Inflammatory macrophage treated with lipopolysaccharide for 4 hours (primary cell): ENCODE measurements around the gene ZNF716.
"Not testable (repeated sequence)": the region's sequence is repeated elsewhere in the genome, so short reads cannot be mapped to it uniquely, and the experiment has no call there.

Experiments
- DNase-seq: peaks from one replicate; pipeline ENCODE4 v3.0.0-alpha.2; 2020

ZNF716 gene

DNA sequence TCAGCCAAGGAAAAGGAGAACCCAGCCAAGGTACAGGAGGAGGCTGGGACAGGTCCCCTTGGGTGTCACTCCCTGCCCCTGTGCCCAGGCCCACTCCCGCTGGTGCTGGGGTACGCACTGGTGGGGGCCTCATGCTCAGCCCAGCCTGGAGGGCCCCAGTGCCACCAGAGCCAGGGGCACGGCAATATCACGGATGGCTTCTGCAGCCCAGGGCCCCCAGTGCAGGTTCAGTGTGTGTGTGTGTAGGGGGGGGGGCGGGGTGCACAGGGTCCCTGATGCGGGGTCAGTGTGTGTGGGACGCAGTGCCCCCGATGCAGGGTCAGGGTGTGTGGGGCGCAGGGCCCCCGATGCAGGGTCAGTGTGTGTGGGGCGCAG lies 23.4 kb upstream of the ZNF716 start:
- no peak for DNase-seq

DNA sequence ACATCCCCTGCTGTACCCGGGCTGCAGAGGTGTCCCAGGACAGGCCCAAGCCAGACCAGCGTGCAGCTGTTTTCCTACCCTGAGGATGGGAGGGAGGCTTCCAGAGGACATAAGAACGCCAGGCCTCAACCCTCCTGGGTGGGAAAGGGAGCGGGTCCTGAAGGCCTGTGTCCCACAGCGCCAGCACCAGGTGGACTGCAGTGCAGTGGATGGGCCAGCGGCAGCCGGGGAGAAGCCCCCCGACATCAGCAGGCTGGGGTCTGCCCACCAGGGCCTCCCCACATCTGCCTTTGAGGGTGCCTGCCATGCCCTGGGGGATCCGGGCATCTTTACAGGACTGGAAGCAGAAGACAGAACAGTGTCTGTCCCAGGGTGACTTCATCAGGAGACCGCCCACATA lies 22.8 kb upstream of the ZNF716 start:
- no peak for DNase-seq

DNA sequence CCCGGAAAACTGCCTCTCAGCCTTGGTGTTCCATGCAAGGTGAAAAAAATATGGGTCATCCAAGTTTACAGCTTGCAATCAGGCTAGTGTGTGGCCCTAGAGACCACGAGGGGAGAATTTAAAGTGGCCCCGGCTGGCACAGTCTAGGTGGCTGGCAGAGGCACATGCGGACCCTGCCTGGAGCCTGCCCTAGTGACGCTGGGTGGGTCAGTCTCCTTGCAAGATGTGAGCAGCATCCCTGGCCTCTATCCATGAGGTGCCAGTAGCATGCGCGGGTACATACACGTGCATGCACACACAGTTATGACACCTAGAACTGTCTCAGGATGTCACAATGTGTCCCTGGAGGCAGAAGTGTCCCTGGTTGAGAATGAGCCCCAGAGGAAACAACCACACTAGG lies 22.4 kb upstream of the ZNF716 start:
- no peak for DNase-seq

DNA sequence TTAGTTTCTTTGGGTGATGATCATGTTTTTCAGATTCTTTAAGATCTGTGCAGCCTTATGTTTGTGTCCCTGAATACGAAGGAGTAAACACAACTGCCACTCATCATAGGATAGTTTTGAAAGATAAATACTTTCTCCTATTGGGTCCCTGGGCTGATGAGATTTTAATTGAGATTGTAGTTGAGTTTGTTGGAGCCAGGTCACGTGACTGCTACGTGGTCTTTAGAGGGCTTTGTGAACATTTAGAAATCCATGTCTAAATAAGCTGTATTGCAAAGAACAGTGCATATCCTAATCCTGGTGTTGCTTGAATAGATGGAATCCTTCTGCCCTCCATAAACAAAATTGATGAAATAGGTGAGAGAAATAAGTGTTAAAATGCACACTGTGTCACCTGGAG lies 17.4 kb upstream of the ZNF716 start:
- no peak for DNase-seq

DNA sequence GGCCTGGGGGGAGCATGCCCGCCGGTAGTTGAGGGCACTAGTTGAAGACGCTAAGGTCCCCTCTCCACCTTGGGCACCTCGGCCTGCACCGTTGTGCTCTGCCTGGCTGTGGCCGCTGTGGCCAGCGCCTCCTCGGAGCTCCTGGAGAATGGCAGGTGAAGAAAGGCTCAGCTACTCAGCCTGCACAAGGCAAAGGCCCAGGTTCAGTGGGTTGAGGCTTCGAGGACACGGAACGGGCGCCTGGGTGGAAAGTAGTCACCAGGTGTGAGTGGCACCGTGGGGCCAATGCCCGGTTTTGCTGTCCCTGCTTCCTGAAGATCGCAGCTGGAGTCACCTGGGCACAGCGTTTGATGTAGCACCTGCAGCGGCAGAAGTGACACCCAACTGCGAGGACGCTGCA lies 12.4 kb upstream of the ZNF716 start:
- no peak for DNase-seq

DNA sequence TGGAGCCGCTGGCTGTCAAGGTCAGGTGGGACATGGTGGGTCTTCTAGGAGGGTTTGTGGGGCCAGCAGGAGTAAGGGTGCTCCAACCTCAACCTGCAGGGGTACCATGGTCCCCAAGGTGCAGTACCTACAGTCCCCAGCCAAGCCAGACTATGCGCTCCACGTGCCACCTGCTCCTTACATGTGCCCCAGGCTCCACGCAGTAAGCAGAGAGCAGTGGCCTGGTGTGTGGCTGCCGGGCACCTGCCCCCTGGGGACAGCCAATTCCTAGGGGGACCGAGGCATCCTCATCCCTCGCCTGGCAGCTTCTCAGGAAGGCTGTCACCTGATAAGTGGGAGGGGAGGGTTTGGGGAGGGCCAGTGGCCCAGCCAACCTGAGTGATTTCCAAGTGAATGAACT lies 11.7 kb upstream of the ZNF716 start:
- no peak for DNase-seq

DNA sequence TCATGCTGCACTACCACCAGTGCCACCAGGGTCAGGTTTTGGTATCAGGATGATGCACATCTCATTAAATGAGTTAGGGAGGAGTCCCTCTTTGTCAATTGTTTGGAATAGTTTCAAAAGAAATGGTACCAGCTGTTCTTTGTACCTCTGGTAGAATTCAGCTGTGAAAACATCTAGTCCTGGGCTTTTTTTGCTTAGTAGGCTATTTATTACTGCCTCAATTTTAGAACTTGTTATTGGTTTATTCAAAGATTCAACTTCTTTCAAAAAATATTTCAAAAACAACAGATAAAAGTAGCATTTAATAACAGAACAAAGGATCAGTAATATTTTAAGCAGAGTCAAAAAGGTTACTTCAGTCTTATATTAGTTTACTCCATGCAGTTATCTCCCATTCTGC lies 6.4 kb upstream of the ZNF716 start:
- DNase-seq = no peak

DNA sequence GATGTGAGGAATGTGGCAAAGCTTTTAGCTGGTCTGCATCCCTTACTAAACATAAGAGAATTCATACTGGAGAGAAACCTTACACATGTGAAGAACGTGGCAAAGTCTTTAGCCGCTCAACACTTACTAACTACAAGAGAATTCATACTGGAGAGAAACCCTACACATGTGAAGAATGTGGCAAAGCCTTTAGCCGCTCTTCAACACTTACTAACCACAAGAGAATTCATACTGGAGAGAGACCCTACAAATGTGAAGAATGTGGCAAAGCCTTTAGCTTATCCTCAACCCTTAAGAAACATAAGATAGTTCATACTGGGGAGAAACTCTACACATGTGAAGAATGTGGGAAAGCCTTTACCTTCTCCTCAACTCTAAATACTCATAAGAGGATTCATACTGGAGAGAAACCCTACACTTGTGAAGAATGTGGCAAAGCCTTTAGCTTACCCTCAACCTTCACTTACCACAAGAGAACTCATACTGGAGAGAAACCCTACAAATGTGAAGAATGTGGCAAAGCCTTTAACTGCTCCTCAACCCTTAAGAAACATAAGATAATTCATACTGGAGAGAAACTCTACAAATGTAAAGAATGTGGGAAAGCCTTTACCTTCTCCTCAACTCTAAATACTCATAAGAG lies 19.3 kb downstream of the ZNF716 start:
- DNase-seq = not testable (repeated sequence)

DNA sequence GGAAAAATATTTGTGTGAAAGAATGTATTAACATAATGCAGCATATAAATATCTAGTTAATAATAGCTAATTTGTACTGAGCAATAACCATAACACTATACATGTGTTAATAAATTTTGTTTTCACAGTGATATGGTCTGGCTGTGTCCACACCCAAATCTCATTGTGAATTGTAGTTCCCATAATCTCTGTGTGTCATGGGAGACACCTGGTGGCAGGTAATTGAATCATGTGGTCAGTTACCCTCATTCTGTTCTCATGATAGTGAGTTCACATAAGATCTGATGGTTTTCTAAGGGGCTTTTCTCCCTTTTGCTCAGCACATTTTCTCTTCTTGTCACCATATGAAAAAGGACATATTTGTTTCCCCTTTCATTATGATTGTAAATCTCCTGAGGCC lies 30.3 kb downstream of the ZNF716 start:
- not testable (repeated sequence) for DNase-seq

DNA sequence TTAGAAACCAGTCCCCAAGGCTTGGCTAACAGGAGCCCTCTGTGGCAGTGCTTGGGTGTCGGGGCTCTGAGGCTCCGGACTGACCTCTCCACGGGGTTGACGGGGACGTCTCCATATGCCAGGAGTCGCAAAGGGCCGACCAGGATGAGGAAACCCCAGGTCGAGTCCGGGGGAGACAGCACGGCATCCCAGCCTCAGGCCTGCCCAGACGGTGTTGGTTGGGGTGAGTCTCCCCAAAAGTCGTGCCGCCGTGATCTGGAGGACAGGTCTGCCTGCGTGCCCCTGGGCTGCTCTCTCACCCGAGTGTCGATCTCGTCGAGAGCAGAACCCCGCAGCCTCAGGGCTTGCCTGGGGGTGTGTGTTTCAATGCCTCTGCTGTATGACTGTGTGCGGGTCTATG lies 35.0 kb downstream of the ZNF716 start:
- DNase-seq = not testable (repeated sequence)

DNA sequence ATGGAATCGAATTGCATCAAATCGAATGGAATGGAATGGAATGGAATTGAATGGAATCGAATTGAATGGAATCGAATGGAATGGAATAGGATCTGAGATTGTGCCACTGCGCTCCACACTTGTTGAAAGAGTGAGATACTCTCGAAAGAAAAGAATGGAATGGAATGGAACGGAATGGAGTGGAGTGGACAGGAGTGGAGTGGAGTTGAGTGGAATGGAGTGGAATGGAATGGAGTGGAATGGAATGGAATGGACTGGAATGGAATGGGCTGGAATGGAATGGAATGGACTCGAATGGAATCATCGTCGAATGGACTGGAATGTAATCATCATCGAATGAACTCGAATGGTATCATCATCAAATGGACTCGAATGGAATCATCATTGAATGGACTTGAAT lies 38.0 kb downstream of the ZNF716 start:
- DNase-seq = no peak

DNA sequence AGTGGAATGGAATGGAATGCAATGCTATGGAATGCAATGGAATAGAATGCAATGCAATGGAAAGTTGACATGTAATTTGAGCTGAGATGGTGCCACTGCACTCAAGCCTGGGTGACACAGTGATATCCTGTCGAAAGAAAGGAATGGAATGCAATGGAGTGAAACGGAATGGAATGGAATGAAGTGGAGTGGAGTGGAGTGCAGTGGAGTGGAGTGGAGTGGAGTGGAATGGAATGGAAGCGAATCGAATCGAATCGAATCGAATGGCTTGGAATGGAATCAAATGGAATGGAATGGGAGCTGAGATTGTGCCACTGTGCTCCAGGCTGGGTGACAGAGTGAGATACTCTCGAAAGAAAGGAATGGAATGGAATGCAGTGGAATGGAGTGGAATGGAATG lies 45.1 kb downstream of the ZNF716 start:
- DNase-seq = not testable (repeated sequence)

DNA sequence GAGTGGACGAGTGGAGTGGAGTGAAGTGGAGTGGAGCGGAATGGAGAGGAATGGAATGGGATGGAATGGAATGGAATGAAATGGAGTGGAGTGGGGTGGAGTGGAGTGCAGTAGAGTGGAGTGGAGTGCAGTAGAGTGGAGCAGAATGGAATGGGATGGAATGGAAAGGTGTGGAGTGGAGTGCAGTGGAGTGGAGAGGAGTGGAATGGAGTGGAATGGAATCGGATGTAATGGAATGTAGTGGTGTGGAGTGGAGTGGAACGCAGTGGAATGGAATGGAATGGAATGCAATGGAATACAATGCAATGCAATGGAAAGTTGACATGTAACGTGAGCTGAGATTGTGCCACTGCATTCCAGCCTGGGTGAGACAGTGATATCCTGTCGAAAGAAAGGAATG lies 46.4 kb downstream of the ZNF716 start:
- DNase-seq = no peak

DNA sequence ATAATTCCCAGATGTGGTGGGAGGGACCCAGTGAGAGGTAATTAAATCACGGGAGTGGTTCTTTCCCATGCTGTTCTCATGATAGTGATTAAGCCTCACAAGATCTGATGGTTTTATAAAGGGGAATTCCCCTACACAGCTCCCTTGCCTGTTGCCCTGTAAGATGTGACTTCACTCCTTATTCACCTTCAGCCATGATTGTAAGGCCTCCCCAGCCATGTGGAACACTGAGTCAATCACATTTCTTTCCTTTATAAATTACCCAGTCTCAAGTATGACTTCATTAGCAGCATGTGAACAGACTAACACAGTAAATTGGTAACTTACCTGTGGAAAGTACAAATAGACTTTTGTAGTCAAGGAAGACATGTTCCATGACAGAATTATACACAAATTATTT lies 55.2 kb downstream of the ZNF716 start:
- DNase-seq = no peak
